ENCODE results near the gene RUNX1.

The RUNX1 gene

DNA sequence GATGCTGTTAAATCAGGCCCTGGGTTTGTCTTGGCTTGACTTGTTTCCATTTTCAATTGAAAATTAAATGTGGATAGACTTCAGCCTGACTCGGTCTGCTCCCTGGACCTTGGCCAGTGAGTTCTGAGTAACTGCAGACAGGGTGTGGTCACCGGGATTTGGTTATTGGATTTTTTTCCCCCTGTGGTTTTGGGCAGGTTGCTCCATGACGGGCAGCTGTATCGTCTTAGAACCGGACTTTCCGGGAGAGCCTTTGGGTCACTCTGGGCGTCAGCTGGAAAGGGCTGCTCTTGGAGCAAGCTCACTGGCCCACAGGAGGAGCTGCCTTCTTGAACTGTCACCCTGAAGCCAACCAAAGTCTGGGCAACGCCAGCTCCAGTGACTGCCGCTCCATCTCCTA lies 305.3 kb downstream of the RUNX1 start:
- no peaks in the 10 kb centered on the region for H3K9me3 ChIP-seq (ENCODE audit: control insufficient read depth in 5 of 5, low read length in 5 of 5)
- H3K4me1 ChIP-seq (ENCODE audit: control insufficient read depth in 5 of 5, insufficient read depth in 5 of 5, low read length in 5 of 5), result peaks cover 4 to 22% (median 20%) of the 10 kb centered on the region in 5 donors
- H3K27me3 ChIP-seq (ENCODE audit: control insufficient read depth in 5 of 5, insufficient read depth in 4 of 5, low read length in 5 of 5), result no peaks in the 10 kb centered on the region
- no peaks in the 10 kb centered on the region for H3K36me3 ChIP-seq (ENCODE audit: control insufficient read depth in 5 of 5, insufficient read depth in 5 of 5, low read length in 5 of 5)
- H3K27ac ChIP-seq (ENCODE audit: low read depth, low read length), result no peak overlapping the region
- H3K4me3 ChIP-seq (ENCODE audit: low read depth in 1 of 5, low read length in 5 of 5), result peak overlapping the region in 1 of 5 donors; percentile 3
- H3K9ac ChIP-seq (ENCODE audit: low read length in 5 of 5), result no peak overlapping the region

DNA sequence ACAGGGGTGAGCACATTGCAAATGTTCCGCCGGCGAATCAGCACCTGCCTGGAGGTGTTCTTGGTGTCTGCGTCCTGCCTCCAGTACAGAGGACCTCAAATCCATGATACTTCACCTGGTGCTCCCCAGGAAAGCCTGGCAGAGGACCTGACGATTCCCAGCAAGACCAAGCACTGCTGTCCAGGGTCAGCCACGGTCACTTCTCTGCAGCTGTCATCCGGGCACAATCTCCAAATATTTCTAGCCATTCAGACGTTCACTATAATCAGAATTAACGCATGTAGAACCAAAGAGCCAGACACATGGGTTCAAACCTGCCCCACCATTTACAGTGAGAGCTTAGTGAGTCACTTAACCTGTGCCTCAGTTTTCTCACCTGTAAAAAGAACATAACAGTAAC lies 305.8 kb downstream of the RUNX1 start:
- H3K9me3 ChIP-seq (ENCODE audit: control insufficient read depth in 5 of 5, low read length in 5 of 5), result no peaks in the 10 kb centered on the region
- no peak overlapping the region for H3K4me3 ChIP-seq (ENCODE audit: low read depth in 1 of 5, low read length in 5 of 5)
- H3K27me3 ChIP-seq (ENCODE audit: control insufficient read depth in 5 of 5, insufficient read depth in 4 of 5, low read length in 5 of 5), result no peaks in the 10 kb centered on the region
- no peak overlapping the region for H3K9ac ChIP-seq (ENCODE audit: low read length in 5 of 5)
- H3K4me1 ChIP-seq (ENCODE audit: control insufficient read depth in 5 of 5, insufficient read depth in 5 of 5, low read length in 5 of 5), result peaks cover 4 to 22% (median 20%) of the 10 kb centered on the region in 5 donors
- H3K27ac ChIP-seq (ENCODE audit: low read depth, low read length), result no peak overlapping the region
- H3K36me3 ChIP-seq (ENCODE audit: control insufficient read depth in 5 of 5, insufficient read depth in 5 of 5, low read length in 5 of 5), result no peaks in the 10 kb centered on the region

DNA sequence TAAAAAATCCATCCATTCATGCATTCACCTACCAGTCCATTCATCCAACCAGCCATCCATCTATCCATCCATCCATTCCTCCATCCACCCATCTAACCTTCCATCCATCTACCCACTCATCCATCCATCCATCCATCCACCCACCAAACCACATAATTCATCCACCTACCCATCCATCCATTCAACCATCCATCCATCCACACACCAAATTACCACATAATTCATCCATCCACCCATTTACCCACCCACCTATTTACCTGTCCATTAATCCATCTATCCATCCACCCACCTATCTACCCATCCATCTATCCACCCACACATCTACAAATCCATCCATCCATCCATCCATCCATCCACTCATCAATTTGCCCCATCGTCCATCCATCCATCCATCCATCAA lies 308.9 kb downstream of the RUNX1 start:
- Histone ChIP-seq H3K27ac (ENCODE audit: low read depth, low read length) (no peak overlapping the region), H3K9me3 (ENCODE audit: control insufficient read depth in 5 of 5, low read length in 5 of 5) (no peaks in the 10 kb centered on the region), H3K9ac (ENCODE audit: low read length in 5 of 5) (no peak overlapping the region), H3K4me3 (ENCODE audit: low read depth in 1 of 5, low read length in 5 of 5) (no peak overlapping the region), H3K4me1 (ENCODE audit: control insufficient read depth in 5 of 5, insufficient read depth in 5 of 5, low read length in 5 of 5) (peaks cover under 1 to 29% (median 23%) of the 10 kb centered on the region in 5 donors), H3K36me3 (ENCODE audit: control insufficient read depth in 5 of 5, insufficient read depth in 5 of 5, low read length in 5 of 5) (no peaks in the 10 kb centered on the region), H3K27me3 (ENCODE audit: control insufficient read depth in 5 of 5, insufficient read depth in 4 of 5, low read length in 5 of 5) (no peaks in the 10 kb centered on the region)

All from subcutaneous abdominal adipose tissue (tissue), 5 donors.